ENCODE measurements around the gene KCMF1.

The KCMF1 gene

DNA sequence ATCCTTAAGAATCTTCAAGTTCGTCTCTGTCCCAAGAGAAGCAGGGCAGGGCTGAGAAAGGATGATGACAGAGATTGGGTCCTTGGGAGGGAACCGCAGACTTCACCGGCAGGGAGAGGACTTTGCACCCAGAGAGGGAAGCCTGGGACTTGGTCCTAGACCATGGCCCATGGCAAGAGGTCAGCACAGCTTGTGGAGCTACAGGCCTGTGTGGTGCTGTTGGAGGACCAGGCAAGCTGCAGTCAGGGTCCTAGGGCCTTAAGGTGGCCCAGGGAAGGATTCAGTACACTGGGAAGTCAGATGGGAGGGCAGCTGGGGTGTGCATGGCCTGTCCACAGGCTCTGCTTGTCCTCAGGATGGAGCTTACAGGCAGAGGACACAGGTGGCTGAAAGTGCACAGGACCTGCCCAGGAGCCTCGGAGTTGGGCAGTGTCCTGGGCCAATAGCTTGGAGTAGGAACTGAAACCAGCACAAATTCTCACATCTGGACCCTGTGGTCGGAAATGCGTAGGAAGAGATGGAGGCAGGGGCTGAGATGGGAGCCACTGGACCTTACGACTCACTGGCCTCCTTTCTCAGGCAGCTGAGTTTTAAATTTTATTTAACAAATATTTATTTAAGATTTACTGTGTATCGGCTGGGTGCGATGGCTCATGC lies 105.8 kb downstream of the KCMF1 start:
- TF ChIP-seq TEAD4 (IDR thresholded peaks at IDR 0.05) (no peak), FOXM1 (IDR thresholded peaks at IDR 0.05; ENCODE audit: borderline replicate concordance, low read depth) (no peak), TAF1 (IDR thresholded peaks at IDR 0.05; ENCODE audit: low read depth) (no peak), ZBTB7A (IDR thresholded peaks at IDR 0.05; ENCODE audit: low read depth) (no peak), TCF12 (IDR thresholded peaks at IDR 0.05; ENCODE audit: low read depth) (no peak), YY1 (IDR thresholded peaks at IDR 0.05; ENCODE audit: low read depth) (no peak), EGR1 (IDR thresholded peaks at IDR 0.05) (no peak), EP300 (IDR thresholded peaks at IDR 0.05; ENCODE audit: borderline replicate concordance) (no peak), RAD21 (IDR thresholded peaks at IDR 0.05; ENCODE audit: low read depth) (no peak)
- TF ChIP-seq, protein P1, sequence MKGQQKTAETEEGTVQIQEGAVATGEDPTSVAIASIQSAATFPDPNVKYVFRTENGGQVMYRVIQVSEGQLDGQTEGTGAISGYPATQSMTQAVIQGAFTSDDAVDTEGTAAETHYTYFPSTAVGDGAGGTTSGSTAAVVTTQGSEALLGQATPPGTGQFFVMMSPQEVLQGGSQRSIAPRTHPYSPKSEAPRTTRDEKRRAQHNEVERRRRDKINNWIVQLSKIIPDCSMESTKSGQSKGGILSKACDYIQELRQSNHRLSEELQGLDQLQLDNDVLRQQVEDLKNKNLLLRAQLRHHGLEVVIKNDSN (IDR thresholded peaks at IDR 0.05), result no peak

DNA sequence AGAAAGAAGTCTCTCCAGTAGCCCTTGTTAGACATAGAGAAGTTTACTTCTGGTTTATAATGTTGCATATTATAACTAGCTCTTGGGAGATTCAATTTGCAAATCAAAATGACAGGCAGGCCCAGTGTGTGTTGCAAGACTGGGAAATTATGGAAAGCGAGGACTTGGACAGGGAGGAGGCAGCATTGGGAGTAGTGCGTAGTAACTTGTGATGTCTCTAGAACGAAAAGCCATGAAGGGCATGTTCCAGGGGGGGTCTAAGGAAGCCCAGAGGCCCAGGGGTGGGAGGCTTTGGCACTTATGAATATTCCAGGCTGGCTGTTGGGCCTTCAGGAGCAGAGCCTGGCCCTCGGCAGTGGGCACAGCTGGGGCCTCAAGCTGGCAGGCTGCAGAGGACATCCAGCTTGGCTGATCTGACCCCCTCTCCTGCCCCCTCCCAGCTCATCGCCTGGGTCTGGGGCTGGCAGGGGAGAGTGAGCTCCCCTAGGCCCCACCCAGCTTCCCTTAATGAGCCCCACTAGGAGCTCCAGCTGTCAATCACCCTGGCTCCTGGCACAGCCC lies 107.0 kb downstream of the KCMF1 start:
- TF ChIP-seq TEAD4 (IDR thresholded peaks at IDR 0.05), result no peak
- no peak for TF ChIP-seq ZBTB7A (IDR thresholded peaks at IDR 0.05; ENCODE audit: low read depth)
- TF ChIP-seq NFIC (IDR thresholded peaks at IDR 0.05), result no peak
- no peak for TF ChIP-seq CREB1 (IDR thresholded peaks at IDR 0.05; ENCODE audit: low read depth)
- no peak for TF ChIP-seq EGR1 (IDR thresholded peaks at IDR 0.05)
- no peak for TF ChIP-seq CEBPB (IDR thresholded peaks at IDR 0.05)
- no peak for TF ChIP-seq TCF12 (IDR thresholded peaks at IDR 0.05; ENCODE audit: low read depth)
- TF ChIP-seq FOXM1 (IDR thresholded peaks at IDR 0.05; ENCODE audit: borderline replicate concordance, low read depth), result no peak
- no peak for TF ChIP-seq EP300 (IDR thresholded peaks at IDR 0.05; ENCODE audit: borderline replicate concordance)
- TF ChIP-seq TAF1 (IDR thresholded peaks at IDR 0.05; ENCODE audit: low read depth), result no peak
- TF ChIP-seq RAD21 (IDR thresholded peaks at IDR 0.05; ENCODE audit: low read depth), result no peak
- TF ChIP-seq, protein P2, sequence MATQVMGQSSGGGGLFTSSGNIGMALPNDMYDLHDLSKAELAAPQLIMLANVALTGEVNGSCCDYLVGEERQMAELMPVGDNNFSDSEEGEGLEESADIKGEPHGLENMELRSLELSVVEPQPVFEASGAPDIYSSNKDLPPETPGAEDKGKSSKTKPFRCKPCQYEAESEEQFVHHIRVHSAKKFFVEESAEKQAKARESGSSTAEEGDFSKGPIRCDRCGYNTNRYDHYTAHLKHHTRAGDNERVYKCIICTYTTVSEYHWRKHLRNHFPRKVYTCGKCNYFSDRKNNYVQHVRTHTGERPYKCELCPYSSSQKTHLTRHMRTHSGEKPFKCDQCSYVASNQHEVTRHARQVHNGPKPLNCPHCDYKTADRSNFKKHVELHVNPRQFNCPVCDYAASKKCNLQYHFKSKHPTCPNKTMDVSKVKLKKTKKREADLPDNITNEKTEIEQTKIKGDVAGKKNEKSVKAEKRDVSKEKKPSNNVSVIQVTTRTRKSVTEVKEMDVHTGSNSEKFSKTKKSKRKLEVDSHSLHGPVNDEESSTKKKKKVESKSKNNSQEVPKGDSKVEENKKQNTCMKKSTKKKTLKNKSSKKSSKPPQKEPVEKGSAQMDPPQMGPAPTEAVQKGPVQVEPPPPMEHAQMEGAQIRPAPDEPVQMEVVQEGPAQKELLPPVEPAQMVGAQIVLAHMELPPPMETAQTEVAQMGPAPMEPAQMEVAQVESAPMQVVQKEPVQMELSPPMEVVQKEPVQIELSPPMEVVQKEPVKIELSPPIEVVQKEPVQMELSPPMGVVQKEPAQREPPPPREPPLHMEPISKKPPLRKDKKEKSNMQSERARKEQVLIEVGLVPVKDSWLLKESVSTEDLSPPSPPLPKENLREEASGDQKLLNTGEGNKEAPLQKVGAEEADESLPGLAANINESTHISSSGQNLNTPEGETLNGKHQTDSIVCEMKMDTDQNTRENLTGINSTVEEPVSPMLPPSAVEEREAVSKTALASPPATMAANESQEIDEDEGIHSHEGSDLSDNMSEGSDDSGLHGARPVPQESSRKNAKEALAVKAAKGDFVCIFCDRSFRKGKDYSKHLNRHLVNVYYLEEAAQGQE (IDR thresholded peaks at IDR 0.05; ENCODE audit: low read depth), result no peak
- TF ChIP-seq, protein P1 (IDR thresholded peaks at IDR 0.05), result no peak
- TF ChIP-seq, protein P3, sequence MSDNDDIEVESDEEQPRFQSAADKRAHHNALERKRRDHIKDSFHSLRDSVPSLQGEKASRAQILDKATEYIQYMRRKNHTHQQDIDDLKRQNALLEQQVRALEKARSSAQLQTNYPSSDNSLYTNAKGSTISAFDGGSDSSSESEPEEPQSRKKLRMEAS (IDR thresholded peaks at IDR 0.05), result no peak
- no peak for TF ChIP-seq YY1 (IDR thresholded peaks at IDR 0.05; ENCODE audit: low read depth)

DNA sequence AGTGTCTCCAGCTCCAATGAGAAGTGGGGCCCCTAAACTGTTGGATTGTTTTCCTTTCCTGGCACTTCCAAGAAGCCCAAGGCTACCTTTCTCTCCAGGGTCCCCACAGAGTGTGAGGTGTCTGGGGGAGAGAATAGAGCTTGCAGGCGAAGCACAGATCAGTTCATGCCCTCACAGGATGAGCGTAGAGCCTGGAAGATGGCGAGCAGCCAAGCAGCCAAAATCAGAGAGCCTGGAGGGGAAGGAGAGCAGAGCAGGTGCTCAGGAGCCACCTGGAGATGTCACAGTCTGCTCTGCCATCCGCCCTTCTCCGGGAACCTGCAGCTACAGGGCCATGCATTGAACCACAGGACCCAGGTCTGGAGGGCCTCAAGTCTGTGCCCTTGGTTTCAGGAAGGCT lies 107.6 kb downstream of the KCMF1 start:
- TF ChIP-seq NFIC (IDR thresholded peaks at IDR 0.05) (no peak), TEAD4 (IDR thresholded peaks at IDR 0.05) (no peak), TAF1 (IDR thresholded peaks at IDR 0.05; ENCODE audit: low read depth) (no peak), CREB1 (IDR thresholded peaks at IDR 0.05; ENCODE audit: low read depth) (no peak), FOXM1 (IDR thresholded peaks at IDR 0.05; ENCODE audit: borderline replicate concordance, low read depth) (no peak), YY1 (IDR thresholded peaks at IDR 0.05; ENCODE audit: low read depth) (no peak), EP300 (IDR thresholded peaks at IDR 0.05; ENCODE audit: borderline replicate concordance) (no peak), RAD21 (IDR thresholded peaks at IDR 0.05; ENCODE audit: low read depth) (no peak), TCF12 (IDR thresholded peaks at IDR 0.05; ENCODE audit: low read depth) (no peak), CEBPB (IDR thresholded peaks at IDR 0.05) (no peak), EGR1 (IDR thresholded peaks at IDR 0.05) (no peak), ZBTB7A (IDR thresholded peaks at IDR 0.05; ENCODE audit: low read depth) (no peak)
- TF ChIP-seq, protein P2 (IDR thresholded peaks at IDR 0.05; ENCODE audit: low read depth), result no peak
- TF ChIP-seq, protein P1 (IDR thresholded peaks at IDR 0.05), result no peak
- TF ChIP-seq, protein P3 (IDR thresholded peaks at IDR 0.05), result no peak

DNA sequence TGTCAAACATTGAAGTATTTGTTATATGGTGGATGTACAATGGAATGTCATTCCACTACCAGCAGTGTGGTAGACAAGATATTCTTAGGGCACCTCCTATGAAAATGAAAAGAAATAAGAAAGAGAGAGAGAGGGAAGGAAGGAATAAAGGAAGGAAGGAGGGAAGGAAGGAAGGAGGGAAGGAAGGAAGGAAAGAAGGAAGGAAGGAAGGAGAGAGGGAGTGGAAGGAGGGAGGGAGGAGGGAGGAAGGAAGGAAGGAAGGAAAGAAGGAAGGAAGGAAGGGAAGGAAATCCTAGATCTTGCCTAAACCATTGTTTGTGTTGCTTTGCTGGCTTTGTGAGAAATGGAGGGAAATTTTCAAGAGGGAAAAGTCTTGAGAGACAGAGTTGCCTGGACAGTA lies 112.1 kb downstream of the KCMF1 start:
- TF ChIP-seq TEAD4 (IDR thresholded peaks at IDR 0.05), result no peak
- TF ChIP-seq NFIC (IDR thresholded peaks at IDR 0.05), result no peak
- TF ChIP-seq, protein P3 (IDR thresholded peaks at IDR 0.05), result no peak
- no peak for TF ChIP-seq TCF12 (IDR thresholded peaks at IDR 0.05; ENCODE audit: low read depth)
- TF ChIP-seq CEBPB (IDR thresholded peaks at IDR 0.05), result no peak
- TF ChIP-seq, protein P1 (IDR thresholded peaks at IDR 0.05), result no peak
- TF ChIP-seq, protein P2 (IDR thresholded peaks at IDR 0.05; ENCODE audit: low read depth), result no peak
- TF ChIP-seq CREB1 (IDR thresholded peaks at IDR 0.05; ENCODE audit: low read depth), result no peak
- TF ChIP-seq RAD21 (IDR thresholded peaks at IDR 0.05; ENCODE audit: low read depth), result no peak
- no peak for TF ChIP-seq TAF1 (IDR thresholded peaks at IDR 0.05; ENCODE audit: low read depth)
- no peak for TF ChIP-seq EP300 (IDR thresholded peaks at IDR 0.05; ENCODE audit: borderline replicate concordance)
- TF ChIP-seq FOXM1 (IDR thresholded peaks at IDR 0.05; ENCODE audit: borderline replicate concordance, low read depth), result no peak
- no peak for TF ChIP-seq ZBTB7A (IDR thresholded peaks at IDR 0.05; ENCODE audit: low read depth)
- TF ChIP-seq EGR1 (IDR thresholded peaks at IDR 0.05), result no peak
- no peak for TF ChIP-seq YY1 (IDR thresholded peaks at IDR 0.05; ENCODE audit: low read depth)
